ENCODE results near the gene RETSAT. TPM values are rescaled to one million over a fixed set of nuclear protein-coding genes. Genes with fewer than 3 reads are reported as not detected.

RETSAT gene
- total RNA-seq, 1 donor from 2014 or later: 34.1 TPM

GRCh38 chr2:85395912-85396475 is 41.7 kb upstream of the RETSAT start:
- no peaks in the 10 kb centered on the region for H3K36me3 Mint-ChIP-seq (ENCODE audit: unreplicated experiment)
- TF ChIP-seq CTCF (IDR thresholded peaks at IDR 0.05): no peak
- peaks cover 5% of the 10 kb centered on the region for H3K4me1 Mint-ChIP-seq (ENCODE audit: unreplicated experiment)
- no peak overlapping the region for H3K27ac Mint-ChIP-seq (ENCODE audit: unreplicated experiment)
- H3K4me3 Mint-ChIP-seq (ENCODE audit: unreplicated experiment): no peak overlapping the region
- H3K27me3 Mint-ChIP-seq (ENCODE audit: unreplicated experiment): no peaks in the 10 kb centered on the region
- DNase-seq (ENCODE audit: extremely low spot score, unreplicated experiment): no peak
- H3K9me3 Mint-ChIP-seq (ENCODE audit: unreplicated experiment): no peaks in the 10 kb centered on the region

DNA sequence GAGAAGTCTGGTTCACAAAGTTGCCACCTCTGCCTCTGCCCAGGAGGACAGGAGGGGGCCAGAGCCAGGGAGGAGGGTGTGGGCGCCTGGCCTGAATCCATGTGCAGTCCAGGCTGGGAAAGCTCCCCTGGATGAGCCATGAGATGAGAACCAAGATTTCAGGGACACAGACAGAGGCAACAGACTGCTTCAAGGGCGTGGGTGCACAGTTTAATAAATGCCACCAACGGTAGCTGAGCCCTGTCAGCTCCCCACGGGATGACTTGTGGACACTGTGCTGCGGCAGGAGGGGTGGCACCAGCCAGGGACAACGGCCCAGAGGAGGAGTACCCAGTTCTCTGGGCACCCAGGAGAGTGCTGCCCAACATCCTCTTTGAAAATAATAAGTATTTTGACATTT is 40.6 kb upstream of the RETSAT start:
- no peak for TF ChIP-seq CTCF (IDR thresholded peaks at IDR 0.05)
- Mint-ChIP-seq H3K4me1 (ENCODE audit: unreplicated experiment) (peaks cover 5% of the 10 kb centered on the region), H3K9me3 (ENCODE audit: unreplicated experiment) (no peaks in the 10 kb centered on the region), H3K36me3 (ENCODE audit: unreplicated experiment) (peaks cover 6% of the 10 kb centered on the region), H3K4me3 (ENCODE audit: unreplicated experiment) (no peak overlapping the region), H3K27ac (ENCODE audit: unreplicated experiment) (no peak overlapping the region), H3K27me3 (ENCODE audit: unreplicated experiment) (no peaks in the 10 kb centered on the region)
- DNase-seq (ENCODE audit: extremely low spot score, unreplicated experiment): no peak

- H3K27ac Mint-ChIP-seq (ENCODE audit: unreplicated experiment): no peak overlapping the region
- H3K4me3 Mint-ChIP-seq (ENCODE audit: unreplicated experiment): no peak overlapping the region
- peaks cover 10% of the 10 kb centered on the region for H3K36me3 Mint-ChIP-seq (ENCODE audit: unreplicated experiment)
- no peak for TF ChIP-seq CTCF (IDR thresholded peaks at IDR 0.05)
- no peaks in the 10 kb centered on the region for H3K9me3 Mint-ChIP-seq (ENCODE audit: unreplicated experiment)
- H3K4me1 Mint-ChIP-seq (ENCODE audit: unreplicated experiment): peaks cover 5% of the 10 kb centered on the region
- H3K27me3 Mint-ChIP-seq (ENCODE audit: unreplicated experiment): no peaks in the 10 kb centered on the region
- no peak for DNase-seq (ENCODE audit: extremely low spot score, unreplicated experiment)
Measured at GRCh38 chr2:85394261-85394681, 39.9 kb upstream of the RETSAT start.

GRCh38 chr2:85393836-85394235 is 39.5 kb upstream of the RETSAT start:
- no peak for TF ChIP-seq CTCF (IDR thresholded peaks at IDR 0.05)
- H3K4me3 Mint-ChIP-seq (ENCODE audit: unreplicated experiment): no peak overlapping the region
- H3K4me1 Mint-ChIP-seq (ENCODE audit: unreplicated experiment): peaks cover 5% of the 10 kb centered on the region
- peaks cover 12% of the 10 kb centered on the region for H3K36me3 Mint-ChIP-seq (ENCODE audit: unreplicated experiment)
- DNase-seq (ENCODE audit: extremely low spot score, unreplicated experiment): no peak
- H3K9me3 Mint-ChIP-seq (ENCODE audit: unreplicated experiment): no peaks in the 10 kb centered on the region
- no peak overlapping the region for H3K27ac Mint-ChIP-seq (ENCODE audit: unreplicated experiment)
- H3K27me3 Mint-ChIP-seq (ENCODE audit: unreplicated experiment): no peaks in the 10 kb centered on the region

- Mint-ChIP-seq H3K9me3 (ENCODE audit: unreplicated experiment) (no peaks in the 10 kb centered on the region), H3K4me1 (ENCODE audit: unreplicated experiment) (no peaks in the 10 kb centered on the region), H3K27ac (ENCODE audit: unreplicated experiment) (no peak overlapping the region), H3K4me3 (ENCODE audit: unreplicated experiment) (no peak overlapping the region), H3K27me3 (ENCODE audit: unreplicated experiment) (no peaks in the 10 kb centered on the region), H3K36me3 (ENCODE audit: unreplicated experiment) (peaks cover 17% of the 10 kb centered on the region)
- peak; percentile 60 for TF ChIP-seq CTCF (IDR thresholded peaks at IDR 0.05)
- no peak for DNase-seq (ENCODE audit: extremely low spot score, unreplicated experiment)
Measured at GRCh38 chr2:85390941-85391669, 36.8 kb upstream of the RETSAT start.

All from osteocyte (in vitro differentiated cells).